HK-2 (cell line): ENCODE measurements around the gene SDCBP2.
"Not testable (repeated sequence)": the region's sequence is repeated elsewhere in the genome, so short reads cannot be mapped to it uniquely, and the experiment has no call there.

ENCODE experiments used
- DNase-seq: peaks from one replicate; pipeline ENCODE4 v3.0.0-alpha.2; 2018; ENCODE audit not compliant: unreplicated experiment

SDCBP2 gene

GRCh38 chr20:1360094-1360846 is 31.3 kb upstream of the SDCBP2 start:
- DNase-seq, result no peak

- no peak for DNase-seq
These were observed 29.2 kb upstream of the SDCBP2 start for GRCh38 chr20:1357921-1358671.

GRCh38 chr20:1353956-1354355 is 25.0 kb upstream of the SDCBP2 start:
- DNase-seq, result no peak

- DNase-seq, result no peak
These were observed 17.5 kb upstream of the SDCBP2 start for GRCh38 chr20:1346315-1346969.

- DNase-seq, result no peak
These were observed 16.8 kb upstream of the SDCBP2 start for GRCh38 chr20:1345756-1346093.

GRCh38 chr20:1345030-1345755 is 16.3 kb upstream of the SDCBP2 start:
- no peak for DNase-seq

- not testable (repeated sequence) for DNase-seq
These were observed 14.6 kb upstream of the SDCBP2 start for GRCh38 chr20:1343446-1344124.

- no peak for DNase-seq
These were observed 12.8 kb upstream of the SDCBP2 start for GRCh38 chr20:1341561-1342265.

GRCh38 chr20:1338801-1339200 is 9.9 kb upstream of the SDCBP2 start:
- no peak for DNase-seq

- no peak for DNase-seq
These were observed 9.2 kb upstream of the SDCBP2 start for GRCh38 chr20:1338096-1338495.

- no peak for DNase-seq
These were observed 8.5 kb upstream of the SDCBP2 start for GRCh38 chr20:1337441-1337840.

- no peak for DNase-seq
These were observed 7.9 kb upstream of the SDCBP2 start for GRCh38 chr20:1336699-1337367.

GRCh38 chr20:1335961-1336698 is 7.2 kb upstream of the SDCBP2 start:
- no peak for DNase-seq

GRCh38 chr20:1334761-1335160 is 5.8 kb upstream of the SDCBP2 start:
- no peak for DNase-seq

GRCh38 chr20:1334370-1334731 is 5.4 kb upstream of the SDCBP2 start:
- DNase-seq, result no peak

- no peak for DNase-seq
These were observed 4.8 kb upstream of the SDCBP2 start for GRCh38 chr20:1333462-1334369.

- no peak for DNase-seq
These were observed 3.9 kb upstream of the SDCBP2 start for GRCh38 chr20:1332749-1333300.

- no peak for DNase-seq
These were observed 3.0 kb upstream of the SDCBP2 start for GRCh38 chr20:1331801-1332453.
